Measurements from ENCODE around the gene LINC00305. TPM values are rescaled to one million over a fixed set of nuclear protein-coding genes. Genes with fewer than 3 reads are reported as not detected.

The LINC00305 gene
- total RNA-seq, 2 donors from 2014 or later, result not detected

- Histone ChIP-seq H3K4me3 (no peak overlapping the region), H3K4me1 (no peaks in the 10 kb centered on the region), H3K36me3 (no peaks in the 10 kb centered on the region), H3K27me3 (no peaks in the 10 kb centered on the region), H3K27ac (no peak overlapping the region), H3K9me3 (no peaks in the 10 kb centered on the region)
- TF ChIP-seq CTCF (IDR thresholded peaks at IDR 0.05), result no peak
- no peak for DNase-seq (ENCODE audit: low spot score)
Measured at GRCh38 chr18:64164883-64165282, 16.0 kb upstream of the LINC00305 start.

- H3K27ac ChIP-seq, result no peak overlapping the region
- no peaks in the 10 kb centered on the region for H3K36me3 ChIP-seq
- no peak for TF ChIP-seq CTCF (IDR thresholded peaks at IDR 0.05)
- no peaks in the 10 kb centered on the region for H3K4me1 ChIP-seq
- no peaks in the 10 kb centered on the region for H3K27me3 ChIP-seq
- H3K9me3 ChIP-seq, result no peaks in the 10 kb centered on the region
- no peak for DNase-seq (ENCODE audit: low spot score)
- H3K4me3 ChIP-seq, result no peak overlapping the region
Measured at GRCh38 chr18:64149916-64150438, 1.1 kb upstream of the LINC00305 start.

GRCh38 chr18:64142904-64143303, 6.0 kb downstream of the LINC00305 start:
- Histone ChIP-seq H3K4me3 (no peak overlapping the region), H3K27ac (no peak overlapping the region), H3K9me3 (no peaks in the 10 kb centered on the region), H3K4me1 (no peaks in the 10 kb centered on the region), H3K36me3 (no peaks in the 10 kb centered on the region), H3K27me3 (no peaks in the 10 kb centered on the region)
- no peak for TF ChIP-seq CTCF (IDR thresholded peaks at IDR 0.05)
- no peak for DNase-seq (ENCODE audit: low spot score)

GRCh38 chr18:64137914-64138313, 11.0 kb downstream of the LINC00305 start:
- Histone ChIP-seq H3K36me3 (no peaks in the 10 kb centered on the region), H3K27me3 (no peaks in the 10 kb centered on the region), H3K27ac (no peak overlapping the region), H3K4me1 (no peaks in the 10 kb centered on the region), H3K4me3 (no peak overlapping the region), H3K9me3 (no peaks in the 10 kb centered on the region)
- DNase-seq (ENCODE audit: low spot score), result no peak
- no peak for TF ChIP-seq CTCF (IDR thresholded peaks at IDR 0.05)

GRCh38 chr18:64134044-64134747, 14.7 kb downstream of the LINC00305 start:
- no peak for DNase-seq (ENCODE audit: low spot score)
- TF ChIP-seq CTCF (IDR thresholded peaks at IDR 0.05), result no peak
- Histone ChIP-seq H3K27ac (no peak overlapping the region), H3K9me3 (no peaks in the 10 kb centered on the region), H3K4me1 (no peaks in the 10 kb centered on the region), H3K36me3 (no peaks in the 10 kb centered on the region), H3K4me3 (no peak overlapping the region), H3K27me3 (no peaks in the 10 kb centered on the region)

- H3K27me3 ChIP-seq, result no peaks in the 10 kb centered on the region
- no peak overlapping the region for H3K27ac ChIP-seq
- no peaks in the 10 kb centered on the region for H3K9me3 ChIP-seq
- TF ChIP-seq CTCF (IDR thresholded peaks at IDR 0.05), result no peak
- H3K36me3 ChIP-seq, result no peaks in the 10 kb centered on the region
- H3K4me3 ChIP-seq, result no peak overlapping the region
- H3K4me1 ChIP-seq, result no peaks in the 10 kb centered on the region
- DNase-seq (ENCODE audit: low spot score), result no peak
Measured at GRCh38 chr18:64132871-64133270, 16.0 kb downstream of the LINC00305 start.

All from right atrium auricular region (tissue), 2 donors.